C4-2B (cell line): Measurements from ENCODE around the gene CACNA1B.

Source experiments
- ZFX ChIP-seq: fragments of 450-650 bp; IDR thresholded peaks from 2 replicates; pipeline ENCODE4 v1.6.1; 2017
- TF ChIP-seq, protein P1 (sequence below): fragments of 450-650 bp; conservative IDR thresholded peaks from 2 replicates; pipeline ENCODE4 v1.5.1; 2017; ENCODE audit warnings: mild to moderate bottlenecking

- TF ChIP-seq, protein P1, sequence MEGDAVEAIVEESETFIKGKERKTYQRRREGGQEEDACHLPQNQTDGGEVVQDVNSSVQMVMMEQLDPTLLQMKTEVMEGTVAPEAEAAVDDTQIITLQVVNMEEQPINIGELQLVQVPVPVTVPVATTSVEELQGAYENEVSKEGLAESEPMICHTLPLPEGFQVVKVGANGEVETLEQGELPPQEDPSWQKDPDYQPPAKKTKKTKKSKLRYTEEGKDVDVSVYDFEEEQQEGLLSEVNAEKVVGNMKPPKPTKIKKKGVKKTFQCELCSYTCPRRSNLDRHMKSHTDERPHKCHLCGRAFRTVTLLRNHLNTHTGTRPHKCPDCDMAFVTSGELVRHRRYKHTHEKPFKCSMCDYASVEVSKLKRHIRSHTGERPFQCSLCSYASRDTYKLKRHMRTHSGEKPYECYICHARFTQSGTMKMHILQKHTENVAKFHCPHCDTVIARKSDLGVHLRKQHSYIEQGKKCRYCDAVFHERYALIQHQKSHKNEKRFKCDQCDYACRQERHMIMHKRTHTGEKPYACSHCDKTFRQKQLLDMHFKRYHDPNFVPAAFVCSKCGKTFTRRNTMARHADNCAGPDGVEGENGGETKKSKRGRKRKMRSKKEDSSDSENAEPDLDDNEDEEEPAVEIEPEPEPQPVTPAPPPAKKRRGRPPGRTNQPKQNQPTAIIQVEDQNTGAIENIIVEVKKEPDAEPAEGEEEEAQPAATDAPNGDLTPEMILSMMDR = no peak
- TF ChIP-seq ZFX = no peak
These were observed 78.5 kb downstream of the CACNA1B start for GRCh38 chr9:137956039-137956438.
